GM12878 (cell line): ENCODE results near the gene IRAK2. TPM values are rescaled to one million over a fixed set of nuclear protein-coding genes. Genes with fewer than 3 reads are reported as not detected.

Experiments
- ASH2L ChIP-seq: fragments of 300-600, 200-600 bp; sonication (generic); IDR thresholded peaks from 2 replicates; pipeline ENCODE4 v1.6.1; 2017; ENCODE audit warnings: low read depth, mild to moderate bottlenecking, borderline replicate concordance
- DPF2 ChIP-seq: fragments of 450-650 bp; IDR thresholded peaks from 2 replicates; pipeline ENCODE4 v1.6.1; 2017; ENCODE audit warnings: mild to moderate bottlenecking
- HDGF ChIP-seq: fragments of 450-650 bp; IDR thresholded peaks from 2 replicates; pipeline ENCODE4 v1.6.1; 2016; ENCODE audit warnings: antibody characterized with exemption
- HSF1 ChIP-seq: fragments of 150-350 bp; IDR thresholded peaks from 2 replicates; pipeline ENCODE4 v1.6.1; 2014; ENCODE audit warnings: mild to moderate bottlenecking, low read depth, low read length
- NFIC ChIP-seq: IDR thresholded peaks from 2 replicates; pipeline ENCODE4 v1.6.1; 2012; ENCODE audit warnings: low read depth, mild to moderate bottlenecking, inconsistent platforms, low read length, moderate library complexity
- NFXL1 ChIP-seq: fragments of 450-650 bp; IDR thresholded peaks from 2 replicates; pipeline ENCODE4 v1.6.1; 2017; ENCODE audit warnings: antibody characterized with exemption, mild to moderate bottlenecking, borderline replicate concordance
- NR2F1 ChIP-seq: fragments of 450-650 bp; conservative IDR thresholded peaks from 2 replicates; pipeline ENCODE4 v1.6.1; 2017; ENCODE audit warnings: mild to moderate bottlenecking
- PML ChIP-seq: IDR thresholded peaks from 2 replicates; pipeline ENCODE4 v1.6.1; 2012; ENCODE audit warnings: low read length, inconsistent platforms
- POLR2A ChIP-seq: IDR thresholded peaks from 2 replicates; pipeline ENCODE4 v1.6.1; 2011; ENCODE audit warnings: low read depth, mild to moderate bottlenecking, low read length
- POLR2AphosphoS2 ChIP-seq: IDR thresholded peaks from 2 replicates; pipeline ENCODE4 v1.6.1; 2011; ENCODE audit warnings: low read depth, mild to moderate bottlenecking, low read length, improper control_type of control experiment, moderate library complexity
- RAD51 ChIP-seq: fragments of 450-650 bp; IDR thresholded peaks from 2 replicates; pipeline ENCODE4 v1.6.1; 2016; ENCODE audit warnings: moderate library complexity, mild to moderate bottlenecking, inconsistent platforms
- SKIL ChIP-seq: fragments of 450-650 bp; IDR thresholded peaks from 2 replicates; pipeline ENCODE4 v1.6.1; 2017; ENCODE audit warnings: mild to moderate bottlenecking, low read depth, inconsistent platforms; ENCODE audit not compliant: poor library complexity, severe bottlenecking
- ZNF217 ChIP-seq: fragments of 450-650 bp; IDR thresholded peaks from 2 replicates; pipeline ENCODE4 v1.6.1; 2017; ENCODE audit warnings: antibody characterized with exemption, mild to moderate bottlenecking
- polyA plus RNA-seq, 11 experiments: library from polyadenylated mRNA; depleted of rRNA in 4 of 11; unstranded in 6 of 11; stranded (reverse) in 5 of 11; fragments of >200 nt; fragmentation: Nextera tagmentation in 4 of 11; fragmentation: Illumina TruSeq in 1 of 11; extraction: Ambion mirVana in 4 of 11; extraction: Trizol in 1 of 11; gene quantifications; 1 replicate in 1 of 11; 2 replicates in 10 of 11; pipeline versions ENCODE4 v1.2.1 to v1.2.3, GENCODE V29; 2011 to 2016; ENCODE audit warnings: inconsistent platforms in 2 of 11, missing spikeins in 2 of 11, low read depth in 1 of 11
- total RNA-seq, 4 experiments: library from RNA; depleted of rRNA in 3 of 4; stranded (reverse); fragments of >200 nt in 3 of 4; fragmentation: Illumina TruSeq in 1 of 4; extraction: Trizol in 1 of 4; gene quantifications; 2 replicates each; pipeline versions ENCODE4 v1.2.1 to v1.2.3, GENCODE V29; 2013 to 2021

IRAK2 gene
- total and polyA plus RNA-seq, 10 of the 15 experiments (the other 5 are each of a cell fraction or from before 2014, with no cell fraction given), result 0.48 to 5.7 (median 4.5) TPM

GRCh38 chr3:10115326-10116137 lies 49.2 kb upstream of the IRAK2 start, which contains the start of gene BRK1 (continued):
- no peak for TF ChIP-seq SKIL
- TF ChIP-seq NR2F1, result no peak; the same call in 1 of the 2 replicates
- TF ChIP-seq ZNF217, result no peak; the same call in 1 of the 2 replicates
- TF ChIP-seq DPF2, result peak; percentile 77
- TF ChIP-seq HDGF, result 0 out of 2 replicates have a peak, but pooled peaks have one; percentile 10
- TF ChIP-seq ASH2L, result no peak
- TF ChIP-seq NFIC, result no peak
- peak; percentile 94 for TF ChIP-seq PML
- peak; percentile 93 for TF ChIP-seq POLR2A
- 0 out of 2 replicates have a peak, but pooled peaks have one; percentile 69 for TF ChIP-seq POLR2AphosphoS2
- TF ChIP-seq RAD51, result no peak
- TF ChIP-seq NFXL1, result no peak
- TF ChIP-seq HSF1, result no peak
